ENCODE results near the gene SIX5. TPM values are rescaled to one million over a fixed set of nuclear protein-coding genes. Genes with fewer than 3 reads are reported as not detected.

The SIX5 gene
- total RNA-seq, 2 donors from 2014 or later: 41.6 to 46.4 TPM

GRCh38 chr19:45758921-45759320 is 10.1 kb downstream of the SIX5 start:
- no peak for DNase-seq
- Histone ChIP-seq H3K27me3 (ENCODE audit: control insufficient read depth, insufficient read depth, low read length, poor library complexity, severe bottlenecking) (no peaks in the 10 kb centered on the region), H3K27ac (ENCODE audit: low read depth, low read length) (no peak overlapping the region), H3K4me3 (ENCODE audit: low read length) (no peak overlapping the region), H3K9me3 (ENCODE audit: control insufficient read depth, low read length) (no peaks in the 10 kb centered on the region), H3K9ac (ENCODE audit: extremely low read depth, low read length, poor library complexity, severe bottlenecking) (no peak overlapping the region), H3K4me1 (ENCODE audit: control insufficient read depth, insufficient read depth, low read length) (no peaks in the 10 kb centered on the region), H3K36me3 (ENCODE audit: control insufficient read depth, insufficient read depth, low read length) (no peaks in the 10 kb centered on the region)
- Mint-ChIP-seq H3K27ac (no peak overlapping the region), H3K4me1 (no peaks in the 10 kb centered on the region), H3K36me3 (ENCODE audit: low read depth) (no peaks in the 10 kb centered on the region), H3K27me3 (ENCODE audit: insufficient read depth) (peaks cover 8% of the 10 kb centered on the region), H3K4me3 (no peak overlapping the region), H3K9me3 (no peaks in the 10 kb centered on the region)
- no peak for TF ChIP-seq CTCF (conservative IDR thresholded peaks at IDR 0.05)
- 89 to 94% methylated on average over 5 to 9 of the region's 9 CpGs for WGBS, 2 experiments (ENCODE audit: insufficient coverage in 1 of 2, insufficient read length in 1 of 2)

- no peaks in the 10 kb centered on the region for H3K9me3 Mint-ChIP-seq
- H3K9me3 ChIP-seq (ENCODE audit: control insufficient read depth, low read length): no peaks in the 10 kb centered on the region
- H3K4me1 ChIP-seq (ENCODE audit: control insufficient read depth, insufficient read depth, low read length): no peaks in the 10 kb centered on the region
- H3K4me1 Mint-ChIP-seq: peaks cover 2% of the 10 kb centered on the region
- WGBS, 2 experiments (ENCODE audit: insufficient coverage in 1 of 2, insufficient read length in 1 of 2): 90 to 93% methylated on average over 6 to 9 of the region's 9 CpGs
- no peaks in the 10 kb centered on the region for H3K27me3 ChIP-seq (ENCODE audit: control insufficient read depth, insufficient read depth, low read length, poor library complexity, severe bottlenecking)
- no peak overlapping the region for H3K27ac ChIP-seq (ENCODE audit: low read depth, low read length)
- H3K4me3 ChIP-seq (ENCODE audit: low read length): no peak overlapping the region
- no peak for TF ChIP-seq CTCF (conservative IDR thresholded peaks at IDR 0.05)
- no peak for DNase-seq
- no peaks in the 10 kb centered on the region for H3K36me3 ChIP-seq (ENCODE audit: control insufficient read depth, insufficient read depth, low read length)
- no peak overlapping the region for H3K9ac ChIP-seq (ENCODE audit: extremely low read depth, low read length, poor library complexity, severe bottlenecking)
- H3K36me3 Mint-ChIP-seq (ENCODE audit: low read depth): no peaks in the 10 kb centered on the region
- no peak overlapping the region for H3K27ac Mint-ChIP-seq
- no peak overlapping the region for H3K4me3 Mint-ChIP-seq
- peaks cover 8% of the 10 kb centered on the region for H3K27me3 Mint-ChIP-seq (ENCODE audit: insufficient read depth)
Observed at GRCh38 chr19:45757695-45758094, 11.4 kb downstream of the SIX5 start.

DNA sequence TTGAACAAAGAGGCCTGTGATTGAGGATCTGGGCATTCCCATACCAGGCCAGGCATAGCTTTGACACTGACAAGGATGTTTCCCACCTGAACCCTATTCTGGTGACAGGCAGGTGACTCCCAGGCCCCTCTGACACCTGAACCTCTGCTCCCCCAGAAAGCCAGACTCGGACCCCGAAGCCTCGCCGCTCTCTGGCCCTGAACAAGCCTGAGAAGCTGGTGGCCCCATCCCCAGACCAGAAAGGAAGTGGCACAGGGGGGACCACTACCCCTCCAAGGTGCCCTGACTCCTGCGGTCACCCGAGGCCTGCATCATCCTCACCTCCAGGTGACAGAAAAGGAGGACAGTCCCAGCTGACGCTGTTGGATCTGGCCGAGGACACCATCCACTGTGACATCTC is 14.7 kb downstream of the SIX5 start:
- WGBS, 2 experiments (ENCODE audit: insufficient coverage in 1 of 2, insufficient read length in 1 of 2): 92 to 96% methylated on average over 4 to 8 of the region's 8 CpGs
- H3K36me3 Mint-ChIP-seq (ENCODE audit: low read depth): no peaks in the 10 kb centered on the region
- H3K27ac ChIP-seq (ENCODE audit: low read depth, low read length): no peak overlapping the region
- no peak overlapping the region for H3K27ac Mint-ChIP-seq
- no peak for TF ChIP-seq CTCF (conservative IDR thresholded peaks at IDR 0.05)
- no peak for DNase-seq
- no peaks in the 10 kb centered on the region for H3K27me3 ChIP-seq (ENCODE audit: control insufficient read depth, insufficient read depth, low read length, poor library complexity, severe bottlenecking)
- no peaks in the 10 kb centered on the region for H3K9me3 Mint-ChIP-seq
- H3K9ac ChIP-seq (ENCODE audit: extremely low read depth, low read length, poor library complexity, severe bottlenecking): no peak overlapping the region
- H3K4me3 ChIP-seq (ENCODE audit: low read length): no peak overlapping the region
- no peaks in the 10 kb centered on the region for H3K36me3 ChIP-seq (ENCODE audit: control insufficient read depth, insufficient read depth, low read length)
- no peaks in the 10 kb centered on the region for H3K4me1 ChIP-seq (ENCODE audit: control insufficient read depth, insufficient read depth, low read length)
- H3K9me3 ChIP-seq (ENCODE audit: control insufficient read depth, low read length): no peaks in the 10 kb centered on the region
- H3K27me3 Mint-ChIP-seq (ENCODE audit: insufficient read depth): peaks cover 6% of the 10 kb centered on the region
- no peak overlapping the region for H3K4me3 Mint-ChIP-seq
- H3K4me1 Mint-ChIP-seq: peaks cover 2% of the 10 kb centered on the region

All from endodermal cell (in vitro differentiated cells).